Measurements from ENCODE around the gene SHISA9.

The SHISA9 gene

GRCh38 chr16:13194766-13195165 lies 293.4 kb downstream of the SHISA9 start:
- H3K27ac ChIP-seq: no peak overlapping the region
- TF ChIP-seq CTCF (IDR thresholded peaks at IDR 0.05): no peak
- no peak for TF ChIP-seq ZFX (IDR thresholded peaks at IDR 0.05; ENCODE audit: borderline replicate concordance)

- H3K27ac ChIP-seq: no peak overlapping the region
- TF ChIP-seq CTCF (IDR thresholded peaks at IDR 0.05): no peak
- TF ChIP-seq ZFX (IDR thresholded peaks at IDR 0.05; ENCODE audit: borderline replicate concordance): no peak
These were observed 302.3 kb downstream of the SHISA9 start for GRCh38 chr16:13203725-13204124.

- TF ChIP-seq CTCF (IDR thresholded peaks at IDR 0.05): no peak
- TF ChIP-seq ZFX (IDR thresholded peaks at IDR 0.05; ENCODE audit: borderline replicate concordance): no peak
- H3K27ac ChIP-seq: no peak overlapping the region
These were observed 304.0 kb downstream of the SHISA9 start for GRCh38 chr16:13205352-13205751.

GRCh38 chr16:13206606-13207005 lies 305.2 kb downstream of the SHISA9 start:
- TF ChIP-seq CTCF (IDR thresholded peaks at IDR 0.05) (no peak), ZFX (IDR thresholded peaks at IDR 0.05; ENCODE audit: borderline replicate concordance) (no peak)
- no peak overlapping the region for H3K27ac ChIP-seq

GRCh38 chr16:13207151-13207550 lies 305.8 kb downstream of the SHISA9 start:
- TF ChIP-seq CTCF (IDR thresholded peaks at IDR 0.05): no peak
- no peak for TF ChIP-seq ZFX (IDR thresholded peaks at IDR 0.05; ENCODE audit: borderline replicate concordance)
- no peak overlapping the region for H3K27ac ChIP-seq

- H3K27ac ChIP-seq: no peak overlapping the region
- TF ChIP-seq CTCF (IDR thresholded peaks at IDR 0.05): no peak
- TF ChIP-seq ZFX (IDR thresholded peaks at IDR 0.05; ENCODE audit: borderline replicate concordance): no peak
These were observed 322.3 kb downstream of the SHISA9 start for GRCh38 chr16:13223666-13224065.

- no peak for TF ChIP-seq ZFX (IDR thresholded peaks at IDR 0.05; ENCODE audit: borderline replicate concordance)
- TF ChIP-seq CTCF (IDR thresholded peaks at IDR 0.05): no peak
- no peak overlapping the region for H3K27ac ChIP-seq
These were observed 327.6 kb downstream of the SHISA9 start for GRCh38 chr16:13229039-13229438.

Data from 22Rv1 (cell line).